Mesenteric fat pad (tissue), 1 donor: ENCODE results near the gene PLEKHG2. TPM values are rescaled to one million over a fixed set of nuclear protein-coding genes. Genes with fewer than 3 reads are reported as not detected.
"Not testable (repeated sequence)": the region's sequence is repeated elsewhere in the genome, so short reads cannot be mapped to it uniquely, and the experiment has no call there.

Experiments
- DNase-seq: peaks from one replicate; pipeline ENCODE4 v3.0.0-alpha.2; 2020; ENCODE audit warnings: low spot score
- total RNA-seq: library from RNA; stranded (reverse); fragmentation: NEBNext Ultra II Directional; extraction: Animal tissue kit (Norgen Biotek cat#: 25700); gene quantifications from one replicate; pipeline ENCODE4 v1.2.1, GENCODE V29; 2021
- donor health status: DM: yes; HTN: yes; CAD: no.

Gene PLEKHG2
- total RNA-seq, 1 donor from 2014 or later: 56.4 TPM

DNA sequence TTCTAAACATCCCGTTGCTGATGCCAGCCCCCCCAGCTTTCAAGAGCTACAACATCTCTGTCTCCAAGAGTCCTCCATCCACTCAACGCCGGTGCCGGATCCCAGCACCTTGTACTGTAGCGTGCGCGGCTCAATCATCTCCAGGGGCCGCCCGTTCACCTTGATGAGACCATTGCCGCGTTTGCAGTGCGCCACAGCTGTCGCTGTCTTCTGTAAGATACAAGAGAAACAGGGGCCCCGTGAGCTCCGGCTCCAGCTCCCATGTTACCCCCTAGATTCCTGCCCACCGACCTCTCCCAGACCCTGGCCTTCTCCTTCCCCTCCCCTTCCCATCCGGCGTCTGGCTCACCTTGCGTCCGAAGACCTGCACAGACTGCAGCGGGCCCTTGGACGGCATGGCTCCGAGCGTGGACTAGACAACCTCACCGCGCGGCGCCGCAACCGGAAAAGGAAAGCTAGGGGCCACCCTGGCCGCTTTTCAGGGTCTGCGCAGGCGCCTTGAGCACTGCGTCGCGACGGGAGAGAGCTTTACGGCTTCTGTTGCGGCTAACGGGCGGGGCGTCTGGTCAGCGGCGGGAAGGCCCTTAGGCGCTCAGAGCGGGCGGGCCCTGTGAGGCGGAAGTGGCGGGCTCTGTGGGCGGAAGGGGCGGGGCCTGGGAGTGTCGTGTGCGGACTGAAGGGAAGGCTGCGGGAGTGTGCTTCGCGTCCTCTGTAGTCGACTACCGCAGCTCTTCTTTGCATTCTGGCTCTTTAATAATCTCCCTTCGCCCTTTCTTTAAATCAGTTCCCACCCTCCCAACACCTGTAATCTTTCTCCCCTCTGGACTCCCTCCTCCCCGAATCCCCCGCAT lies 23.3 kb downstream of the PLEKHG2 start, which contains the start of gene RPS16:
Gene RPS16, minus strand, starts transcription at position 451 of the 851 bp plus-strand sequence. Its CDS starts 54 bp downstream, at position 397.
- DNase-seq: peak; percentile 100

DNA sequence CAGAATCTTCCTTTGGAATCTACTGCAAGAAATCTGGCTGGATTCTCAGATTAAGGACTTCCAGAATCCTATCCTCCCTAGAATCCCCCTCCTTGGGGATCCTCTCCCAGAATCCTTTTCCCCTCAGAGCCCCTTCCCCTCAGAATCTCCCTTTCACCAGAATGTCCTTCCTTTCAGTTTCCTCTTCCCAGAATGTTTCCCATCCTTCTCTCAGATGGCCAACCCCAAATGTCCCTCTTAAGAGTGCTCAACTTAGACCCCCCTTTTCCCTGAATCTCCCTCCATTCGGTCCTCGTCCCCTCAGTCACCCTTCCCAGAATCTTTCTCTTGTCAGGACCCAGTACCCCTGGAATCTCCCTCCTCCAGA lies 23.9 kb downstream of the PLEKHG2 start:
- no peak for DNase-seq

DNA sequence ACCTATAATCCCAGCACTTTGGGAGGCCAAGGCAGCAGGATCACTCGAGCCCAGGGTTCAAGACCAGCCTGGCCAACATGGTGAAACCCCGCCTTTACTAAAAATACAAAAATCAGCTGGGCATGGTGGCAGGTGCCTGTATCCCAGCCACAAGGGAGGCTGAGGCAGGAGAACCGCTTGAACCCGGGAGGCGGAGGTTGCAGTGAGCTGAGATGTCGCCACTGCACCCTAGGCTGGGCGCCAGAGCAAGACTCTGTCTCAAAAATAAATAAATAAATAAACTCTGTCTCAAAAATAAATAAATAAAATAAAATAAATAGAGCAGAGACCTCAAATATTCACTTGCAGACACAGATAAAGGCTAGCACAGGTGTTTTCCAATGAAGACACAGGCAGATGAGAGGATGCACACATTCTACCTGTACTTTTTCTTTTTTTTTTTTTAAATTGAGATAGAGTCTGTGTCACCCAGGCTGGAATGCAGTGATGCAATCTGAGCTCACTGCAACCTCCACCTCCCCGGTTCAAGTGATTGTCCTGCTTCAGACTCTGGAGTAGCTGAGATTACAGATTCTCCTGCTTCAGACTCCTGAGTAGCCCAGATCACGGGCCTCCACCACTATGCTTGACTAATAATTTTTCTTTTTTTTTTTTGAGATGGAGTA lies 25.9 kb downstream of the PLEKHG2 start:
- no peak for DNase-seq

DNA sequence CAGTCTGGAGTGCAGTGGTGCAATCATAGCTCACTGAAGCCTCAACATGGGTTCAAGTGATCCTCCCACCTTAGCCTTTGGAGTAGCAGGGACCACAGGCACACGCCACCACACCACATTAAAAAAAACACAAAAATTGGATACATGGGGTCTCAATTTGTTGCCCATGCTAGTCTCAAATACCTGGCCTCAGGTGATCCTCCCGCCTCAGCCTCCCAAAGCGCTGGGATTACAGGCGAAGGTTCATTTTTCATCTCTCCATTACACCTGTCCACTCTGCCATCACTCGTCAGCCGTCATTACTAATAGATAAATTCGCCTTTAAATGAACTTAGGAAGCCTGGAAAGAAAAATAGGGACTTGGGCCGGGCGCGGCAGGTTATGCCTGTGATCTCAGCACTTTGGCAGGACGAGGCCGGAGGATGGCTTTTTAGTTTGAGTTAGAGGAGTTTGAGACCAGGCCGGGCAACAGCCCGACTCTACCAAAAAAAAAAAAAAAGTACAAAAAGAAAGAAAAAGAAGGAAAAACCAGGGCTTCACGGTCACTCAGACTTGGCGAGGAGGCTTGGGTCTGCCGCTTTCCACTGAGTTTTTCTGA lies 32.2 kb downstream of the PLEKHG2 start:
- DNase-seq: no peak

DNA sequence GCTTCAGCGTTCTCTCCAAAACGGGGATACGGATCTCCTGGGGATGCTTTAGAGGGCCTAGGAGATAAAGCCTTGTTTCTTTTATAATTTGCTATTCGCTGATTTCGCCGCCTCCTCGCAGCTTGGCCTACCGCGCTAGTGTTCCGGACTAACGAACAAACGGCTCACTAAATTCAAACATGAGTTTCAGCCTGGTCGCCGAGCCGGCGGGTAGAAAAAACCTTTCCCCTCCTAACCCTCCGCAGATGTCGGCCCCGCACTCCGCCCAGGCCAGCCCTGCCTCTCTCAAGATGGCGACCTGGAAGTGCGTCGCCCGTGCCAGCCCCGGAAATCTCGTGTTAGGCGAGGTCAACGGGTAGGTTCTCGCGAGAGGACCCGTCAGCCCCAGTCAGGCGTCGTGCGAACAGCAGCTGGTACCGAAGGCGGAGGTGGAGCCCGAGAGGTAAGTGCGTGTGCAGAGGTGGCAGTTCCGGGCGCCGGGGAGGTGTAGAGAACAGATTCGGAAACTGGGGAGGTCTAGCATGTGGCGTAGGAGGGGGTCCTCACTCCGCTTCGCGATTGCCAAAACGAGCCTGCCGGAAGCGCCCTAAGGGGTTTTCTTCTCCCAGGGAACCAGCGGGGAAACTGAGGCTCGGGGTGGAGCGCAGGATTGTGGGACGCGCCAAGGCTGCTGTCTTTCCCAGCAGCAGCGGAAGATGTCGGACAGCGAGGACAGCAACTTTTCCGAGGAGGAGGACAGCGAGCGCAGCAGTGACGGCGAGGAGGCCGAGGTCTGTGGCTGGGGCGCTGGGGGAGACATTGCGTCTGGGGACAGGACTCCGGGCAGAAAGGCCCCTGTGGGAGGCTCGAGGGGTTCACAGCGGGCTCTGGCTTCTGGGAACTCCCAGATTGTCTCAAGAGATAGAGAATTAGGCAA lies 33.0 kb downstream of the PLEKHG2 start, which contains the start of gene SUPT5H:
Gene SUPT5H, plus strand, starts transcription at position 387 of the 916 bp plus-strand sequence. Its CDS starts 309 bp downstream, at position 696.
- peak; percentile 99 for DNase-seq

DNA sequence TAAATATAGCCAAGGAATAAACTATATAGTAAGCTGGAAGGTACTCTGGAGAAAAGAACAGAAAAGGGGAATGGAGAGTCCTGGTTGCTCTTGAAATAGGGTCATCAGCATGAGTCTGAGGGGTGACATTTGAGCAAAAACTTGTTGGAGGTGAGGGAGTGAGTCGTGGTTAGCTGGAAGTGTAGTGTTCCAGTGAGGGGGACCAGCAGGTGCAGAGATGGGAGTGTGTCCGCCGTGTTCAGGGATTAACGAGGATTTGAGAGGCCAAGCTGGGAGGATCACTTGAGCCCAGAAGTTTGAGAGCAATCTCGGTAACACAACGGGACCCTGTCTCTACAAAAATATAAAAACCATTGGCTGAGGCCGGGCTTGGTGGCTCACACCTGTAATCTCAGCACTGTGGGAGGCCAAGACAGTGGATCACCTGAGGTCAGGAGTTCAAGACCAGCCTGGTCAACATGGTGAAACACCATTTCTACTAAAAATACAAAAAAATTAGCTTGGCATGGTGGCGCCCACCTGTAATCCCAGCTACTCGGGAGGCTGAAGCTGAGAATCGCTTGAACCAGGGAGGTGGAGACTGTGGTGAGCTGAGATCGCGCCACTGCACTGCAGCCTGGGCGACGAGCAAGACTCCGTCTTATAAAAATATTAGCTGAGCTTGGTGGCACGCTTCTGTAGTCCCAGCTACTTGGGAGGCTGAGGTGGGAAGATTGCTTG lies 34.1 kb downstream of the PLEKHG2 start:
- DNase-seq: no peak

DNA sequence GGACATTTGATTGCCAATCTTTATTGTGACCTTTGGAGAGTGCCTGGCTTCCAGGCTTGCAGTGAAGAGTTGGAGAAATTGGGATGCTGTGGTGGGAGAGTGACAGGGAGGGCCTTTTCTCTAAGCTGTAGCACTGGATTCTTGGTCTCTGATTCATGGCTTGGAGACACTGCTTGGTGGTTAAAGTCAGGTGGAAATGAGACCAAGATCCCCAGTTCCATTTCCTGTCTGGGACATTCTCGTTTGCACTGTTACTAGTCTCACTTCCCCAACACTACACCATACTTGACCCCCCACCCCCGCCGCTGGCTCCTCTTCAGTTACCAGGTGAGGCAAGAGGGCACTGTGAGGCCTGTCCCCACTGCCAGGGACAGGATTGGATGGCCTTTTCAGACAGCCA lies 35.8 kb downstream of the PLEKHG2 start:
- DNase-seq: no peak

DNA sequence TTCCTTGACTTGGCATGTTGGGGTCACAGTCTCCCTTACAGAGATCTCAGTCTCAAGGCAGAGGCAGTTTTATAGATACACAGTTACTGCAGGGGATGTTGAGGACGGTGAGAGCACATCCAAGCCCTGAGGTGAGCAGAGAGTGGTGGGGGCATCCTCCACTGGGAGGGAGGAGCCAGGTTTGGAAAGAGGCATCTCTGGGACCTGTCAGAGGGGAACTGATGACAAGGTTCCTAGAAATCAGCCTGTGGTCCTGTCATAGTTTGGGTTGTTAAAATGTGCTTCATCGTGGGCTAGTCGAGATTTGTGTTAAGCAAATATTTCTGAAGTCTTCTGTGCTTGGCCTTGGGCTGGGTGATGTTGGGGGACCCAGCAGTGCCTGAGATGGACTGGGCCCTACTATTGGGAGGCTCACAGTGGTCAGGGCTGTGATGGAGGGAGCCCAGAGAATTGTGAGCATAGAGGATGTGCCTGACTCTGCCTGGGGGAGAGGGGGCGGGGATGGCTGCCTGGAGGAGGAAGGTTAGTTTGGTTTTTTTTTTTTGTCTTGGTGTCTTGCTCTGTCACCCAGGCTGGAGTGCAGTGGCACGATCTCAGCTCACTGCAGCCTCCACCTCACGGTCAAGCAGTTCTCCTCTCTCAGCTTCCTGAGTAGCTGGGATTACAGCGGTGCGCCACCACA lies 36.8 kb downstream of the PLEKHG2 start:
- DNase-seq: no peak

DNA sequence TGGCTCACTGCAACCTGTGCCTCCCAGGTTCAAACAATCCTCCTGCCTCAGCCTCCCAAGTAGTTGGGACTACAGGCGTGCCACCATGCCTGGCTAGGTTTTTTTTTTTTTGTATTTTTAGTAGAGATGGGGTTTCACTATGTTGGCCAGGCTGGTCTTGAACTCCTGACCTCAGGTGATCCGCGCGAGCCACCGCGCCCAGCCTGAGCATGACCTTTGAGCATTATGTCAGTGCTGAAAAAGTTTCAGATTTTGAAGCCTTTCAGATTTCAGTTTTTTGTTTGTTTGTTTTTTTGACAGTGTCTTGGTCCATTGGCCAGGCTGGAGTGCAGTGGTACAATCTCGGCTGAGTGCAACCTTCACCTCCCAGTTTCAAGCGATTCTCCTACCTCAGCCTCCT lies 38.8 kb downstream of the PLEKHG2 start:
- not testable (repeated sequence) for DNase-seq

DNA sequence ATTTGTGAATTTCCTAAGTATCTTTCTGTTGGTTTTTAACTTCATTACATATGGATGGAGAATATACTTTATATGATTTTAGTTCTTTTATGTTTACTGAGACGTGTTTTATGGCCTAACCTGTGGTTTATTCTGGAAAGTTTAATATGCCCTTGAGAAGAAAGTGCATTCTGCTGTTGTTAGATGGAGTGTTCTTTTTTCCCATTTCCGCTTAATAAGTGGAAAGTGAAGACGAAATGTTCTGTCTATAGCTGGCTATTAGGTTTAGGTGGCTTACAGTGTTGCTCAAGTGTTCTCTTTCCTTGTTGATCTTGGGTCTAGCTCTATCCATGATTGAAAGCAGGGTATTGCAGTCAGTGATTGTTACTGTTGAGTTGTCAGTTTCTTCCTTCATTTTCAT lies 50.9 kb downstream of the PLEKHG2 start:
- DNase-seq: no peak

DNA sequence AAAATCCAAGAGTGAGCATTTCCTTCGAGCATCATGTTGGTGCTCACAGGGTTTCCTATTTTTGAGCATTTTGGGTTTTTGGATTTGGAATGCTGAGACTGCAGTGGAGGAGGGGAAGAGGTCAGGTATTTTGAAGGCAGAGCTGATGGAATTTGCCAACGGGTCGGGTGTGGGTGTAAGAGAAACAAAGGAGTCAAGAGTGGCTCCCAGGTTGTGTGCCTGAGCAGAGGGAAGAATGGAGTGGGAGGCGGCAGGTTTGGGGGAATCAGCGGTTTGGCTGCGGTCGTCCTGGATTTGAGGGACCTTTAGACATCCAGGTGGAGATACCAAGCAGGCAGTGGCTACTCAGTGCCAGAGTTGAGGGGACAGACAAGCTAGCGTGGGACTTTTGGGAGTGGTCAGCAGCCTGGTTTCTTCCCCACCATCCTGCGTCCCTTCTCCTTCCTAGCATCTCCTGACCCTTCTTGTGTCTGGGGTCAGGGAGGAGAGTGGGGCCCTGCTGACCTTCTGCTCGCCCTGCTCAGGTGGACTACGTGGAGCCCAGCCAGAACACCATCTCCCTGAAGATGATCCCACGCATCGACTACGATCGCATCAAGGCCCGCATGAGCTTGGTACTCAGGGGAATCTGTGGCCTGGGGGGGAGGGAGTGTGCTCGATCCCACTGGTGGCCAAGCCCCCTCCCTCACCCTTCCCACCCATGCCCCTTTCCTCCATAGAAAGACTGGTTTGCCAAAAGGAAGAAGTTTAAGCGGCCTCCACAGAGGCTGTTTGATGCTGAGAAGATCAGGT lies 53.7 kb downstream of the PLEKHG2 start:
- no peak for DNase-seq

DNA sequence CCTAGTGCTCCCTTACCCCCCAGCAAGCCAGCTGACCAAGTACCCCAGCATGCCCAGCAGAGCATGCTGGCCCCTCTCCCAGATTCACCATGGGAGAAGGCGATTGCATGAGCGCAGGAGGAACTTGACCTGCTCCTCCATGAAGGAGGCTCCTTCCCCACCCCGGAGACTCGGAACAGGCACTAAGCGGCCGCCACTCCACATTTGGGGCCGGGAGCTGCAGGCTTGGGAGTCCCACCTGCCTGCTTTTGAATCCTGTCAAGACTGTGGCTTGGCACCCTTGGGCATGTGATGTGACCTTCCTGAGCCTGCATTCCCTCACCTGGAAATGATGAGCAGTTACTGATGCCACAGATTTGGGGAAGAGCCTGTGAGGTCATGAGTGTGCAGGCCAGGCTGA lies 55.5 kb downstream of the PLEKHG2 start:
- no peak for DNase-seq

DNA sequence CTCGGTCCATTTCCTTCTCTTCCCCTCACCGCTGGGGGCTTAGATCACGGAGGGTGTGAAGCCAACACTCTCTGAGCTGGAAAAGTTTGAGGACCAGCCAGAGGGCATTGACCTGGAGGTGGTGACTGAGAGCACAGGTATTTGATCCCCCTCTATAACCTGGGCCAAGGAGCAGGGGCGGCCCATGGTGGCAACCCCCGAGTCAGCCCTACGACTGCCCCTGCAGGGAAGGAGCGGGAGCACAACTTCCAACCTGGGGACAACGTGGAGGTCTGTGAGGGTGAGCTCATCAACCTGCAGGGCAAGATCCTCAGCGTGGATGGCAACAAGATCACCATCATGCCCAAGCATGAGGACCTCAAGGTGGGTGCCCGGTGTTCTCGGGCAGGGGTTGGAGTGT lies 56.6 kb downstream of the PLEKHG2 start:
- no peak for DNase-seq

DNA sequence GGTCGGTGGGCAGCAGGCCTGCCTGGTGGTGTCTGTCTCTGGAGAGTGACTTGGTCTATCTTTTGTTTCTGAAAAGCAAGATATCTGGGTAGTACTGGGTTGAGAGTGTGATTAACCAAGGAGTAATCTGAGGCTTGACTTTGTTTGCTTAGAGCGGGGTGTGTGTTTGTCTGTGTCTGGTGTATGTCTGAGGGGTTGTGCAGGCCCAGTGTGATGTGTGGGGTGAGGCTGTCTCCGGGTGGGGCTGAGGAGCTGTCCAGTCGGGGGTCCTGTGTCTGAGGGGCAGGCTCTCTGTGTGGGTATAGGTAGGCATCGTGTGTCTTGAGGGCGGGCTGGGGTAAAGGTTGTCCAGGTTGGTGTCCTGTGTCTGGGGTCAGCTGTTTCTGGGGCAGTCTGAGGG lies 57.1 kb downstream of the PLEKHG2 start:
- DNase-seq: no peak

DNA sequence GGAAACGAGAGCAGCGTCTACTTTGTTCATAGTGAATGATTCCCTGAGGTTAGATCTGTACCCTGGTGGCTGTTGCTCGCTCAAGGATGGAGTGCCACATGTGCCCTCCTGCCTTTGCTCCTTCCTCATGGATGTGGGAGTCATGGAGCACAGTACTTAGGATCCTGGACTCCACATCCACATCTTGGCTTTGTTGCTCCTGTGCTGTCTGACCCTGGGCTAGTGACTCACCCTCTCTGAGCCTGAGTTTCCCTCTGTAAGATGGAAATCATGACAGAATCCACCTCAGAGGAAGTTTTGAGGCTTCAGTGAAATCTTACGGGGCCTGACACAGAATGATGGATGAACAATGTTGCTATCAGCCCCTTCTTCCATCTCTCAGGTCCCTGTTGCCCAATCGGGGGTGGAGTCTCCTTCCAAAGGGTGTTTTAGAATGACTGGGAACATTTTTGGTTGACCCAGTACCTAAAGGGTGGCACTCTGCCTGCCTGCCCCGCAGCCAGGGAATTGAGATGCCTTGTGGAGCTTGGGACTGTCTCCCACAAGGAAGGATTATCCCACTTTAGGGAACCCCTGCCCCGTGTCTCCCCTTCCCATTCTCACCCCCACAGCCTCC lies 58.4 kb downstream of the PLEKHG2 start:
- no peak for DNase-seq

DNA sequence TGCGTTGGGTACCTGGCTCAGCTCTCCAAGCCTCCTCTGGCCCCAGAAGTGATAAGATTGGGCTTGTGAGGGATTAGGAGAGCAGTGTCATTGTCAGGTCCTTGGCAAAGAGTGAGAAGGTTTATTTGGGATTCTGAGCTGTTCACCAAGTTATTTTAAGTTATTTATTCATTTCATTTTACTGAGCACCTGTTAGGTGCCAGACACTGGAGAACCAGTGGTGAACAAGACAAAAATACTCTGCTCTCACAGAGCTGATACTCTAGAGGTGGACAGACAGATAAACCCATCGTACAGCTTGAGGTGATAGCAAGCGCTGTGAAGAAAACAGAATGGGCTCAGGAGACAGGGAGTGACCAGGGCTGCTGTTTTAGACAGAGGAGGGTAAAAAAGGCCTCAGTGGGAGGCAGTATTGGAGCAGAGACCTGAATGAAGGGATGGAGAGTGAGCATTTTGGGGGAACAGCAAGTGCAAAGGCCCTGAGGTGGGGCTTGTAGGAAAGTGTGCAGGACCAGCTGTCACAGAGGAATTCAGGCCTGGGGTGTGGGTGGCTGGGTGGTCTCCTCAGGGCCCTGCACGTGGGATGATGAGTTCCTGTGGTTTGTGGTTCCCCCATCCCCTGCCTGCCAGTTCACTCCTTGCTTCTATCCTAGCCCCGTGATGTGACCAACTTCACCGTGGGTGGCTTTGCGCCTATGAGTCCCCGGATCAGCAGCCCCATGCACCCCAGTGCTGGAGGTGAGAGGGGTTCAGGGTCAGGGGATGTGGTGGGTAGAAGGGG lies 59.5 kb downstream of the PLEKHG2 start:
- DNase-seq: no peak

DNA sequence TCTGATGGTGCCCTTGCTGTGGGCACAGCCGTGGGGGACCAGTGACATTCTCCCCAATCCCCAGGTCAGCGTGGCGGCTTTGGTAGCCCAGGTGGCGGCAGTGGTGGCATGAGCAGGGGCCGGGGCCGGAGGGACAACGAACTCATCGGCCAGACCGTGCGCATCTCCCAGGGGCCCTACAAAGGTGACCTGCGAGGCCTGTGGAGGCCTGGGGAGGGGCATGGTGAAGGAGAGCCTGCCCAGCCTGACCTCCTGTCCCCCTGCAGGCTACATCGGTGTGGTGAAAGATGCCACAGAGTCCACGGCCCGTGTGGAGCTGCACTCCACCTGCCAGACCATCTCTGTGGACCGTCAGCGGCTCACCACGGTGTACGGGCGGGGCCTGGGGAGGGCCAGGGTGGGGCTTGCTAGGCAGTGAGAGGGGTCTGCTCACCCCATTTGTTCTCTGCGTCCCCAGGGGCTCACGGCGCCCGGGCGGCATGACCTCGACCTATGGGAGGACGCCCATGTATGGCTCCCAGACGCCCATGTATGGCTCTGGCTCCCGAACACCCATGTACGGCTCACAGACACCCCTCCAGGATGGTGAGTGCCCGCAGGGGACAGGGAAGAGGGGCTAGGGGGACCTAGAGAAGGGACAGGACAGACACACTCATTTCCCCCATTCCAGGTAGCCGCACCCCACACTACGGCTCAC lies 60.4 kb downstream of the PLEKHG2 start:
- DNase-seq: no peak
